GM18502 (cell line): ENCODE data around the gene FANCI.
"Not testable (repeated sequence)": the region's sequence is repeated elsewhere in the genome, so short reads cannot be mapped to it uniquely, and the experiment has no call there.

Experiments used
- ATAC-seq: cut with Tn5 transposase; IDR thresholded peaks from one replicate; pipeline ENCODE4 v1.9.1; 2021; ENCODE audit warnings: mild to moderate bottlenecking; ENCODE audit not compliant: unreplicated experiment, poor library complexity

The FANCI gene

DNA sequence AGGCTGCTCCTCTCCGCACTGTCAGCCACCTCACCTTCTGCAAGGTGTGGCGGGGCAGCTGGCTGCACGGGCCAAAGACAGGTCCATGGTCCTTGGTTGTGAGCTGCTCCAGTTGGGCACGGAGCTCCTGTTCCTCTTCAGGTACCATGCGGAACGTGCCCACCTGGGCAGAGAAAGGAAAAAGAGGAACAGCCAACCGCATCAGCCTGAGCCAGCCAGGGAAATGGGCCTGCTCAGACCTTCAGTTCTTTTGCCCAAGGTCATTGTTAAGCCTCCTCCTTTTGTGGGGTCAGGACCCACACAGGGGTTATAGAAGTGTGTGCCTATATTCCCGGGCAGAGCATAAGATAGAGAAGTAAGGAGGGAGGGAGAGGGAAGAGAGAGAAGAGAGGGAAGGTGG is 25.2 kb upstream of the FANCI start:
- ATAC-seq = no peak

DNA sequence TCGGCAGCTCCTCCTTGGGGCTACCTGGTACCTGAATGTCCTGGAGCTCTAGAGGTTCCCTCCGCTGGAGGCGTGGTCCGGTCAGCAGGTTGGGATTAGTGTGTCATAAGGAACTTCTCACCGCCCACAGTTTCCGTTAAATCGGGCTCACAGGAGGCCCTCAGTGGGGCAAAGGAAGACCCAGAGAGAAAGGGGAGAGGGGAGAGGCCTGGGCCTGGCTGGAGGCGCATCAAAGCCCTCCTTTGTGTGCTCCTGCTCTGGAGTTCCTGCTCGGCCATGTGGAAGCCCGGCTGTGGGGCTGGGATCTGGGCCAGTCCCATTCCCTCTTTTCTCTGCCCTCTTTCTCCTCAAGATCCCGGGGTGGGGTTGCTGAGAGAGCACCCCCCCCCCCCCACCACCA is 22.2 kb upstream of the FANCI start, which contains the start of gene RLBP1:
TSS of gene RLBP1 (minus strand) at position 37 of the 400 bp plus-strand sequence. CDS start 2,604 bp downstream, outside the sequence.
- ATAC-seq = no peak

DNA sequence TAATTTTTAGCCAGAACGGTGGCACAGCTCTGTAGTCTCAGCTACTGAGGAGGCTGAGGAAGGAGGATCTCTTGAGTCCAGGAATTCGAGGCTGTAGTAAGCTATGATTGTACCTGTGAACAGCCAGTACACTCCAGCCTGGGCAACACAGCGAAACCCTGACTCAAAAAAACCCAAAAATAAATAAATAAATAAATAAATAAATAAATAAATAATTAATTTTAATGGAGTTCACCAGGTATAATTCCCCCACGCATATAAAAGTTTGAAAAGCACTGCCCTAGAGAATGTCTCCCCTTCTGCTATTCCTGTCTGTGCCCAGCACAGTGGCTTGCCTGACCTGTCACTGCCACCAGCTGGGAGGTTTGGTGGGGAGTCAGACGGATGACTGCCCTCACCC is 18.2 kb upstream of the FANCI start:
- ATAC-seq = no peak

DNA sequence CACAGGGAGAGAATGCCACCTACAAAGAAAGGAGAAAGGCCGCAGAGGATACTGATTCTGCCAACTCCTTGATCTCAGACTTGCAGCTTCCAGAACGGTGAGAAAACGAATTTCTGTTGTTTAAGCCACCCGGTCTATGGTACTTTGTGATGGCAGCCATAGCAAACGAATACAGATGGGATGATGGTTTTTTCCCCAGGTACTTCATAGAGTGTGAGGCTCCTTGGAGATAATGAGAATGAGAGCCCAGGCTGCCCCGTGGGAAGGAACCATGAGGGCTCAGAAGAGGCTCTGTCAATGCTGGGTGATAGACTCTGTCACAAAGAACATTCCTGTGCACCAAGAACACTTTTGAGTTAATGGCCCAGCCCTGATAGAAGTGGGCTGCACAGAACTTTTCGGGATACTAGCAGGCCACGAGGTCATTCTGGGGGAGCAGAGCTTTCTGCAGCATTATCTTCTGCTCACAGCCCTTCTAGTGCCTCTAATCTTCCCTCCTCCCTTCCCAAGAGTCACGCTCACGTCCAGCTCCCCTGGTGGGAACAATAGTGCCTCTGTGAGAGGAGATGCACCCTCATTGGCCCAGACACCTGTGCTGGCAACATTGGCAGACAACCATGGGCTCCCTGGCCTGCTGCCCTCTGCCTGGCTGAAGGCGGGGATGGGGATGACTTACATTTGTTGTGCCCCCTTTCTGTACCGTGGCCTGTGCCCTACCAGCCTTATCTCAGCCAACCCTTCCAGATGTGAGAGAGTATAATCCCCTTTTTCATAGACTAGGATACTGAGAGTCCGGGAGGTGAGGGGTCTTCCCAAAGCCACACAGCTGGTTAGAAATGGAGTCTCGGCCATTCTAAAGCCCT is 17.2 kb upstream of the FANCI start:
- no peak for ATAC-seq

DNA sequence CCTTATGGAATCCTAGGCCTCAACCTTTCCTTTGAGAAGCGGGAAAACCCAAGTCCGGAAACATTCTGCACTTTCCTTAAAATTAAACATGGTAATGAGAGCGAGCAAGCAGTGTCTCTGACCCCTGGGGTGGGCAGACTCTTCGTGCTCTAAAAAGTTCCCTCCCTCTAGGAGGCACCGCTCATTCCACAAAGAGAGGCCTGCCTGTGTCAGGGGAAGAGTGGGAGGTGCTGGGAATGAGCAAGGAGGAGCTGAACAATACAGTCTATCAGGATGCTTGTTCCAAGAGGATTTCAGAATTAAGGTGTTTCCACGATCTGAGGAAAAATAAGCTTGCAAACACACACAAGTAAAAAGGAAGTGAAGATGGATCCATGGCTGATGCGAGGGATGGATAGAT is 16.4 kb upstream of the FANCI start:
- ATAC-seq = no peak

DNA sequence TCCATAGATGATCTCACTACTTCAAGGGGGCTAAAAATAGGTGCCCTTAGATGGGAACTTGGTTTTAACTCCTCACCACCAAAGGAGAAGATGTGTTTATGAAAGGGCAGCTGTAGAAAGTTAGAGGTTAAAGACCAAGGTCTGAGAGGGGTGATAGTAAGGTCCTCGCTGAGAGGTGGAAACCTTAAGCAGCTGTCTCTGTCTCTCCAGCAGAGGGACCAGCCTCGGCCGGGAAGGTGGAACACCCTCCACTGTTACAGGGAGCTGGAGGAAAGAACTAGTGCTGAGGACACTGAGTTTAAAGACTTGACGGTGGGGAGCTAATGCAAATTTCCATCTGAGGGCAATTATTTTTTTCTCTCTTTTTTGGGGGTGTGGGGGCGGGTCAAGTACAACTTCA is 13.5 kb upstream of the FANCI start:
- no peak for ATAC-seq

DNA sequence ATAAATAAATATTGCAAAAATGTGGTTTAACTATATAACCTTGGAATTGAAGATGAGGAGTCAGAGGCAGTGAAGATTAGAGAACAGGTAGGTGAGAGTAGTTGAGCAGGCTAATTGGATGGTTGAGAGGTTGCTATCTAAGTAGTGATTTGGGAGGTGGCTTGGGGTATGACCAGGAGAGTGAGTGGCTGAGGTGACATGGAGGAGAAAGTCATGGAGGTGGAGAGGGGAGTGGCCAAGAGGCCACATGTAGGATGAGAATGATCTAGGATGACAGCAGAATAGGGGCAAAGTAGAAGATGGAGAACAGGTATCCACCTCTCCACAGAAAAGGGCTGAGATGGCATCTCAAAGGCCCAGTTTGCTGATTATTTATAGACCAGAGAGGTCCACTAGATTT is 11.9 kb upstream of the FANCI start:
- ATAC-seq = no peak

DNA sequence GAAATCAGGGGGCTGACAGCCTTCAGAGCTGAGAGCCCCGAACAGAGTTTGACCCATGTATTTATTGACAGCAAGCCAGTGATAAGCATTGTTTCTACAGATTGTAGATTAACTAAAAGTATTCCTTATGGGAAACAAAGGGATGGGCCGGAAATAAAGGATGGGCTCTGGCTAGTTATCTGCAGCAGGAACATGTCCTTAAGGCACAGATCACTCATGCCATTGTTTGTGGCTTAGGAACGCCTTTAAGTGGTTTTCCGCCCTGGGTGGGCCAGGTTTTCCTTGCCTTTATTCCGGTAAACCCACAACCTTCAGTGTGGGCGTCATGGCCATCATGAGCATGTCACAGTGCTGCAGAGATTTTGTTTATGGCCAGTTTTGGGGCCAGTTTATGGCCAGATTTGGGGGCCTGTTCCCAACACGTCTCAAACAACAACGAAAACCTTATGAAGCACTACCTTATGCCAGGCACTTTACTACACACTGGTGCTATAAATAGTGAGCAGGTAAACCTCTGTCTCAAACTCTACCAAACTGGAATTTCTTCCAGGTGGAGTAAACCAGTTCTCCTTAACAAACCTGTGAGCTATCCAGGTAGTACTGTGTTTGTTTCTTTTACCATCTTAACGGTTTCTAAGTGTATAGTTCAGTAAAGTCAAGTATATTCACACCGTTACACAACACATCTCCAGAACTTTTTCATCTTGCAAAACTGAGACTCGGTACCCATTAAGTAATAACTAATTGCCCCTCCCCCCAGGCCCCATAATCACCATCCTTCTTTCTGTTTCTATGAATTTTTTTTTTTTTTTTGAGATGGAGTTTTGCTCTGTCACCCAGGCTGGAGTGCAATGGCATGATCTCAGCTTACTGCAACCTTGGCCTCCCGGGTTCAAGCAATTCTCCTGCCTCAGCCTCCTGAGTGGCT is 3.6 kb upstream of the FANCI start:
- not testable (repeated sequence) for ATAC-seq

DNA sequence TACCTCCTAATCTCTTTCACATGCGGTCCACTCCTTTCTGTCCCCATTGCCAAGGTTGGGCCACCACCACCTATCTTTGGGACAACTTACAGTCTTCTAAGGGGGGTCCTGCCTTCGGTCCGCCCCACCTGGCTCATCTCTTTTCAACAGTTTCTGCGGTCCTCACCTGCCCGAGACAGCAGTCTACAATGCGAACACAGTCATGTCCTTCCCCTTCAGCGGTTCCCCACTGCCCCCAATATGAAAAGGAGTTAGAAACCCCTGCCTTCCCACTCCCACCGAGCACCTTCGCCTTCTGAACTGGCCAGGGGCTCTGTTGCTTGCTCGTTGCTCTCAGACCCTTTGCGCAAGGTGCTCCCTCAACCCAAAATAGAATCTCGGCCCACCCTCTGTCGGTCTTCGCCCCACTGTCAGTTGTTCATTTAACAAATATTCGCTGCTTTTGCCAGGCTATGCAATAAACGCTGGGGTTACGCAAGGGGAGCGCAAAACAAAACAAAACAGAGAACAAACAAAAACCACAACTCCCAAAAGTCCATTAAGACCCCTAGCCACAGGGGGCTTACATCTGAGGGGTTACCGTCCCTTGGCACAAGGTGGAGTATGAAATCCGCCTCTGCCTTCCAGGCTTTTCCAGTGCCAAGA is 611 bp upstream of the FANCI start:
- no peak for ATAC-seq

DNA sequence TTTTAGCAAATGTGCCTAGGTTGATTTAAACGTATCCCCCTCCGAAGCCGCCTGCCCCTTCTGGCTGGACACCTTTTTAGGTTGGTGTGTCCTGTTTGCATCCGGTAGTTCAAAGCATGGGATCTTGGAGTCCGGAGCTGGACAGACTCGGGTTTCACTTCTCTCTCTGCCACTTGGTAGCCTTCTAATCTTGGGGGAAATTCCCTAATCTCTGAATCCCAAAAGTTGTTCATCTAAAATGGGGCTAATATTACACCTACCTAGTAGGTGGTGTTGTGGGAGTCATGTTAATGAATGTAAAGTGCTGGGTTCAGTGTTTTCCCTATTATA is 760 bp downstream of the FANCI start:
- ATAC-seq = peak; percentile 27

DNA sequence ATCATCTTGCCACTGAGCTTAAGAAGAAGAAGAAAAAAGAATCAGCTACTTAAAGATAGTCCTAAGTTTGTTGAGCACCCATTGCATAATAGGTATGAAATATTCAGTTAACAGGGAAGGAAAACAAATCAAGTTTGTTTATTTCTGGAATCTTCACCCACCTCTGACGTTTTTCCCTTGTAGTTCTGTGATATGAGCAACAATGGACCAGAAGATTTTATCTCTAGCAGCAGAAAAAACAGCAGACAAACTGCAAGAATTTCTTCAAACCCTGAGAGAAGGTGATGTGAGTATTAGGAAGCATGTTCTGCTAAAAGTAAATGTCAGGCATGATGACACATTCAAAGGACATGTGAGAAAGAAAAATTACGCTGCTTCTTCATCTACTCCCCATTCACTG is 3.7 kb downstream of the FANCI start:
- ATAC-seq = no peak

DNA sequence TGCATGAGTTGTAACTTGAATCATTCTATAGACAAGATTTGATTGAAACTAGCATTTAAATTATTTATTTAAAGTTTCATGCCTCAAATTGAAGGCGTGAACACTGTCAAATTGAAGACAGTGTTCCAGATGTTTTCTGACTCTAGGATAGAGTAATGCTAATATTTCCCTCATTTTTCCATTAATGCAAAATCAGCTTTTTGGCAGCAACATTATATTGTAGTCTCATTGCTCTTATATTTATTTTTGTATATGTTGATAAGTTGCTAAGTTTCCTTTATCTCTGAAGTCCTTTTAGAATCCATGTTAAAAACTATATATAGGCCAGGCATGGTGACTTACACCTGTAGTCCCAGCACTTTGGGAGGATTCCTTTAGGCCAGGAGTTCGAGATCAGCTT is 4.8 kb downstream of the FANCI start:
- ATAC-seq = no peak

DNA sequence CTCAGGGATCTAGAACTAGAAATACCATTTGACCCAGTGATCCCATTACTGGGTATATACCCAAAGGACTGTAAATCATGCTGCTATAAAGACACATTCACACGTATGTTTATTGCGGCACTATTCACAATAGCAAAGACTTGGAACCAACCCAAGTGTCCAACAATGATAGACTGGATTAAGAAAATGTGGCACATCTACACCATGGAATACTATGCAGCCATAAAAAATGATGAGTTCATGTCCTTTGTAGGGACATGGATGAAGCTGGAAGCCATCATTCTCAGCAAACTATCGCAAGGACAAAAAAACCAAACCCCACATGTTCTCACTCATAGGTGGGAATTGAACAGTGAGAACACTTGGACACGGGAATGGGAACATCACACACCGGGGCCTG is 6.4 kb downstream of the FANCI start:
- not testable (repeated sequence) for ATAC-seq

DNA sequence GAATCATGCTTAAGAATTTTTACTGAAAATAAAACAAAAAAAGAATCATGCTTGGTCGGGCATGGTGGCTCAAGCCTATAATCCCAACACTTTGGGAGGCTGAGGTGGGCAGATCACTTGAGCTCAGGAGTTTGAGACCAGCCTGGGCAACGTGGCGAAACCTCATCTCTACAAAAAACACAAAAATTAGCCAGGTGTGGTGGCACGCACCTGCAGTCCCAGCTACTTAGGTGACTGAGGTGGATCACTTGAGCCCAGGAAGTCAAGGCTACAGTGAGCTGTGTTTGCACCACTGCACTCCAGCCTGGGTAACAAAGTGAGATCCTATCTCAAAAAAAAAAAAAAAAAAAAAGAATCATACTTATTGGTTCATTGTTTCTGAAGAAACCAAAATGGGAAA is 33.5 kb downstream of the FANCI start:
- ATAC-seq = not testable (repeated sequence)

DNA sequence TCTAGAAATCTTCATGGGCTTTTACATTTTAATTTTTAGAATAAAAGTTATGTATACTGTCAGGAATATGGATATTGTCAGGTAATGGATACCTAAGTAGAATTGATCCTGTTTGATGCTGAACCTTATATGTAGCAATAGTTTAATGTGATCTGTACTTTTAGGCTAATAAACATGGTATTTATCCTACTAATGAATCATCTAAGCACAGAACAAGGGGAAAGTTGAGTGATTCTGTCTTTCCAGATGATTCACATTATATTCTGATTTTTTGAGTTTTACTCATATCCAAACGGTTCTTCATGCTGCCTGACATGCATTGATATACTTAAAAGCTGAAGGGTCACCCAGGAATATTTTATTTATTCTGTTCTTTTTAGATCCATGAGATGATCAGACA is 34.5 kb downstream of the FANCI start:
- ATAC-seq = no peak

DNA sequence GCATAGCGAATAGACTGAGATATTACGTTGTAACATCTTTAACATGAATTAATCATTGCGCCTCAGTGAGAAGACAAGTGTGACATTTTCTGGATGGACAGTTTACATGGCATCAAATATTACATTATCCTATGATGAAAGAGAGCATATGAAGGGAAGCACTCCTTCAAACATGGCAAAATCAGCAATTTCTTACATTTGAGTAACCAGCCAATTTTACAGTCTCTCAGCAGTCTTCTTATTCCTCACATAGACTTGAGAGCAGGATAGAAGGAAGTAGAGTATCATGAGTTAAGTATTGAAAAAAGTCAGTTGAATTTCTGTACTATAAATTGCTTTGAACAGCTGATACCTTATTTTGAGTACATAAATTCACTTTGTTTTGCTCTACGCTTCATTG is 38.9 kb downstream of the FANCI start:
- ATAC-seq = no peak

DNA sequence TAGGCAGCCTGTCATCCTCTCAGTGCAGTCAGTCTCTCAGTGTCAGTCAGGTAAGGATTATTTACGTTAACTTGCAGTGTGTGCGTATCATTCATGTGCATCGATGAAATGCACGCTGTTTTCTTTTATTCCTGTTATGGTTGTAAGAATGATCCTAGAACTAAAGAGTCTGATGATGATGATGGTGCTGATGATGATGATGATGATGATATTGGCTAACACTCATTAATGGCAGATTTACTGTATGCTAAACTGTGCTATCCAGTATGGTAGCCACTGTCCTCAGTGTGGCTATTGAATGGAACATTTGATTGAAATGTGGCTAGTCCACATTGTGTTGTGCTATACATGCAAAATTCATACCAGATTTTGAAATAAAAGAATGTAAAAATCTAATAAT is 39.4 kb downstream of the FANCI start:
- ATAC-seq = no peak

DNA sequence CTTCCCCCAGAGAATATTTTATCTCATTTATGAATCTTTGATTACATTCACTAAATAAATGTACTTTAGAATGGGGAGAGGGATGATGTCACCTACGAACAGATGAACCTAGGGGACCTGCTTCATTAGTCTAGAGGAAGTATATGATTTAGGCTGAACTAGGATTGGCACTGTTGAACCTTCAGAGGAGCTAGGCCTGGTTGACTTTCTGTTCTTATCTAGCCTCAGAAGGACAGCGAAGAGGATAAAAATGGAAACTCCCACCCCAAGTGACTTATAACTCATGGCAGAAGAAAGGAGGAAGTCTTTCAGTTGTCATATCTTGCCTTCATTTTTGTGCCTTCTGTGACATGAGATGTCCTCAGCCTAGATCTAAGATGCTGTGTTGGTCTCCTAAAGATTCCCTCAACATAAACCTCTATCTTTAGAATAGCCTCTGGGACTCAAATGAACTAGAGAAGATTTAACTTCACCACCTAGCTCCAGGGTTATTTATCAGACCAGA is 48.2 kb downstream of the FANCI start:
- no peak for ATAC-seq

DNA sequence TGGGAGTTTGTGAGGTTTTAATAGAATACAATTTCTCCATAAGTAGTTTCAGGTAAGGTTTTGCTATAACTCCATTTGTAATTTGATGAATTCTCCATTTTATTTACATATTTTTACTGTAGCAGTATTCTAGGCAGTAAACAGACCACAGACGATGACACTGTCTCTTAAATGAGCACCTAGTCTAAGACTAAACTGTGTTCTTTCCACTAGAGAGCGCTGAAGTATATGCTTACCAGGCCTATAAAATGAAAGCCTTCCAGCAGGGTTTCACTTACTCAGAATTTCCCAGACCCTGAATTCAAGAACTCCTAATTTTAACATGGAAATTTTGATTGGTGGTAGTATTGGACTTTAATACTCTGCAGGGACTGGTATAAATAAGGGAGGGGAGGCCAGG is 49.2 kb downstream of the FANCI start:
- no peak for ATAC-seq

DNA sequence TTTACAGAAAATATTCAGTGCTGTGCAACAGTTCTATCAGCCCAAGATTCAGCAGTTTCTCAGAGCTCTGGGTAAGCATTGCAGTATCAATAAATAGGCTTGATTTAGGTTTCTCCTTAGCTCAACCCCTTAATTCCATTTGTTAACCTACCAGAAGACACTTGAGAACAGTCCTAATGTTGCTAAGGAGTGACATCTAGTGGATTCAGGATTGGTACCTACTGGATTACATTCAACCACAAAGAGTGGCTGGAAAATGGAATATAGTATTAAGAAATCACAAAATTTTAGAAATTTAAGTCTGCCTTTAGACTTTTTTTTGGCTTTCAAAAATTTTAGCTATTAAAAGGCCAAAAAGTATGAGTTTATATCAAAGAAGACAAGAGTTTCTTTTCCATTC is 56.1 kb downstream of the FANCI start:
- no peak for ATAC-seq
